GM19395 (cell line): ENCODE measurements around the gene JSRP1.

Experiments used
- ATAC-seq: cut with Tn5 transposase; IDR thresholded peaks from one replicate; pipeline ENCODE4 v1.9.1; 2021; ENCODE audit warnings: mild to moderate bottlenecking, moderate library complexity; ENCODE audit not compliant: unreplicated experiment

The JSRP1 gene, protein sequence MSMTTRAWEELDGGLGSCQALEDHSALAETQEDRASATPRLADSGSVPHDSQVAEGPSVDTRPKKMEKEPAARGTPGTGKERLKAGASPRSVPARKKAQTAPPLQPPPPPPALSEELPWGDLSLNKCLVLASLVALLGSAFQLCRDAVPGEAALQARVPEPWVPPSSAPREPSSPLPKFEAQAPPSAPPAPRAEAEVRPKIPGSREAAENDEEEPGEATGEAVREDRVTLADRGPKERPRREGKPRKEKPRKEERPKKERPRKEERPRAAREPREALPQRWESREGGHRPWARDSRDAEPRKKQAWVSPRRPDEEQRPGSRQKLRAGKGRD

DNA sequence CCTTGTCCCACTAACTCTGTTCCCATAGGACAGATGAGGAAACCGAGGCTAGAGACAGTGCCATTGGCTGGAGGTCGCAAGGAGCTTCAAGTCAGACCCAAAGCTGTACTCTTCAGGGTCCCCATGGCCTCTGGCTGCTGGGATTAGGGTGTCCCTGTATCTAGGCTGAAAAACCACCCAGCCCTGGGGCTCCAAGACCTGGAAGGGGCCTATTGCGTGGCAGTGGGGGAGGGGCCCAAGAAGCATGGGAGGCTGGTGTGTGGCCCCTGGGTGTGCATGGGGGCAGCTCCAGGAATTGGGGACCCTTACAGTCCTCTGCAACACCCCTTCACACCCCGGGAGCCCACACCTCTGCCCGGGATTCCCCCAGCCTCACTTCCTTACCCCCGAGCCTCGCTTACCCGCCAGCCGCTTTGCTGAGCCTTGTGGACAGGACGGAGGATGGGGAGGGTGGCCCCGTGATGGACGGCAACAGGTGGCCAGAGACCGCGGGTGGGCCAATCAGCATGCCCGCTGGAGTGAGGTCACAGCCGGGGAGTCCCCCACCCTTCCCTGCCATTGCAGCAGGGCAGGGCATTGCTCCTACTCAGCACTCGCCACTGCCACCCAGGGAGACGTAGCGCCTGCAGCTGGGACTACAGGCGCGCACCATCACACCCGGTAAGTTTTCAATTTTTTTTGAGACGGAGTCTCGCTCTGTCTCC, at the start of gene JSRP1:
Gene JSRP1, minus strand, starts transcription at position 436 of the 704 bp plus-strand sequence. CDS start 1,103 bp downstream, outside the sequence.
- ATAC-seq, result no peak

DNA sequence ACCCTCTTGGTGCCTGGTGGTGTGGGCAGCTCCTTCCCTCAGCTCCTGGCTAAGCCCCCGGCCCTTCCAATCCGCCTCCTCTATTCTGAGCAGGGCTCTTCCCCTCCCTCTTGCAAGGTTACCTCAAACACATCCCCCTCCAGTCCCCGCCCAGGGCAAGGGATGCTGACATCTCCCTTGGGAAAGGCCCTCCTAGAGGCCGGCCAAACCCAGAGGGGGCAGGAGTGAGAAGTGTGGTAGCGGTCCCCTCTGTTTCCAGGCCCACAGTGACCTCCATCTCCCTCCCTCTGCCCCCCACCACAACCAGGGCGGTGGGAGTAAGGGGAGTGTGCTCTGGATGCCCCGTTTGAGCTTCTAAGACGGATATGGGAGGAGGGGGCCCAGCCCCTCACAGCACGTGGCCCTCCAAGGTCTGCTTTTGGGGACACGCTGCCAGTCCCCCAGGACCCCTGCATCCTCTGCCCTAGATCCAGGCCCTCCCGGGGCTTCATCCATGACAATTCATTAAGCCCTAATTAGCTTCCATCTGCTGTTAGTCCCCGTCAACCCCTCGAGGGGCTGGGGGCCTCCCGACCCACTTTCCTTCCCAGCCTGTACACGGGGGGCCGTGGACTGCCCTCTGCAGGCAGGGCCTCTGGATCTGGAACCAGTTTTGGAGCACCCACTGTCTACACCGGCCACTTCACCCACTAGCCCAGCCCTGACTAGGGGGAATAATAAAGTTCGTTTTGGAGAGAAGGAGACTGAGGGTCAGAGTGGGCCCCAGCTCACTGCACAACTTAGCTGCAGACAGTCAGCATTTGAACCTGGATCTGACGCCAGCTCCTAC, 49.4 kb upstream of the JSRP1 start:
- ATAC-seq, result no peak

DNA sequence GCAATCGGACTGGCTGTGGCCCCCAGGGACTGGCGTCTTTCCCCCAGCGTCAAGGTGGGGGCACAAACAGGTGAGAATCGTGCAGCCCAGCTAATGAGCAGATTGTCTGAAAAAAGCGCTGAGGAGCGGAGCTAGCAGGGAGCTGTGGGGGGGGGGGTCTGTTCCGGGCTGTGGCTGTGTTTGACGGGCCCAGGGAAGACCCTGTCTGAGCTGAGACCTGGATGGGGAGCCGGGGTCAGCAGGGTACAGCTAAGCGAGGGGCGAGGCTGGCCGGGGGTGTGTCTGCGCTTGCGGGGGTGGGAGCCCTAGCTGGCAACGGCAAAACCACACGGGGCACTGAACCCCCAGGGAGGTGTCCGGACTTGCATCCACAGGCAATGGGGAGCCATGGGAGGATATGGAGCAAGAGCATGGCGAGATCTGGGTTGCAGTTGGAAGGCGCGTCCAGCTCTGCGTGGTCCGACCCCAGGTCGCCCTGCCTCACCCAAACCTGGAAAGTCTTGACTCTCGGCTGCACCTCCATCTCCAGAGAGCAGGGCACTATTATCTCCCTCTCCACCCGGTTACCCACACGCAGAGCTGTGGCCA, 47.1 kb upstream of the JSRP1 start:
- no peak for ATAC-seq

DNA sequence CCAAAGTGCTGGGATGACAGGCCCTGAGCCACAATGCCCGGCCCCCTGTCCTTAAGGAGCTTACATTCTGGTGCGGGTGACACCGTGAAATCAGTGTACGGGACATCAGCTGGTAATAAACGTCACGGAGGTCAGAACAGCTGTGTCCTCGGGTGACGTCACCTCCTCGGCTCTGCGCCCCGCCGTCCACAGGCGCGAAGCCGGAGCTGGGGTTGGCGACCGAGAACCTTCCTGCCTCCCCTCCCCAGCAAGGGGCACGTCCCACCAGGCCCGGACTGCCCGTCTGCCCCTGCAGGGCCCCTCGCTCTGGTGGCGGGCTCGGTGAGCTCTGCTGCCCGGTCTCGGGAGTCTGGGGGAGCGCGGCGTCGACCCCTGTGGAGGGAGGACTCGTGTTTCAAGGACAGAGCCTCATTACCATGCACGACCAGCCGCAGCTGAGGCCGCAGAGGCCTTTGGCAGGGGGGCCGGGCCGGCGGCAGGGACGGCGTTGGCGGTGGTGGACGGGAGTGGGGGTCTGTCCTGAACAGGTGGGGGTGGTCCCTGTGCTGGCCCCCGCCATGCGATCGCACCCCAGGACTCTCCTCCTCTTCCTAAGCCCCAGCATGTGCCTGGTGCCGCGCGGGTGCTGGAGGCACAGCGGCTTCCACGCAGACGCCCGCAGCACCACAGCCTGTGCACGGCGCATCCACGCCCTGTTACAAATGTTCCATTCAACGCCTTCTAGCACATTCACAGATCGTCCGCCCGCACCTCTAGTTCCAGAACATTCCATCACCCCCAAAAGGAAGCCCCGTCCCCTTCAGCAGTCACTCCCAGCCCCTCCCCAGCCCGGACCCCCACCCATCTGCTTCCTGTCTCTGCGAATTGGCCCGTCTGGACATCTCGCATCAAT, 46.3 kb upstream of the JSRP1 start:
- no peak for ATAC-seq

DNA sequence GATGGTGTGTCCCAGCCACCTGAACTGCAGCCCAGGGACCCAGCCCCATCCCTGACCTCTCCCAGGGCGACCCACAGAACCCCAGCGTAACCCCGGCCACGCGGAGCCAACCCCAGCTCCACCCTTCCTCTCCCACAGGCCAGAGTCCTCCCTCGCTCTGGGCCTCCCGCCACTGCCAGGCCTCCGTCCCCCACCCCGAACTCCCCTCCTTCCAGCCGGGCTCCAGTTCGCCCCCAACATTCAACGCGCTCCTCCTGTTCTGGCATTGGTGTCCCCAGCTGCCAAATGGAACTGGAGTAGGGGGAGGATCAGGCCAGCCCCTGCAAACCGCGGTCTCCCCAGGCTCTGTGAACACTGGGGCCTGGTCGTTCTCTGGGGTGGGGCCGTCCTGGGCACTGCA, 44.3 kb upstream of the JSRP1 start:
- no peak for ATAC-seq

DNA sequence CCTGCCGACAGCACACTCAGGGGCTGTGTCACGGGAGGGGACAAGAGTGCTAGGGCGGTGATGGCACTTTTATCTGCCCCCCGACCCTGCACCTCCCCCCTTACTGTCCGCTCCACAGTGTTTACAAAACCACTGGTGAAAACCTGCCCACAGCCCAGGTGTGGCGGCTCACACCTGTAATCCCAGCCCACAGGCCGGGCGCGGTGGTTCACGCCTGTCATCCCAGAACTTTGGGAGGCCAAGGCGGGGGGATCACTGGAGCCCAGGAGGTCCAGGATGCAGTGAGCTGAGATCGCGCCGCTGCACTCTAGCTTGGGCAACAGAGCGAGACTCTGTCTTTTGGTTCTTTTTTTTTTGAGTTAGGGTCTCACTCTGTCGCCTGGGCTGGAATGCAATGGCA, 39.9 kb upstream of the JSRP1 start:
- no peak for ATAC-seq

DNA sequence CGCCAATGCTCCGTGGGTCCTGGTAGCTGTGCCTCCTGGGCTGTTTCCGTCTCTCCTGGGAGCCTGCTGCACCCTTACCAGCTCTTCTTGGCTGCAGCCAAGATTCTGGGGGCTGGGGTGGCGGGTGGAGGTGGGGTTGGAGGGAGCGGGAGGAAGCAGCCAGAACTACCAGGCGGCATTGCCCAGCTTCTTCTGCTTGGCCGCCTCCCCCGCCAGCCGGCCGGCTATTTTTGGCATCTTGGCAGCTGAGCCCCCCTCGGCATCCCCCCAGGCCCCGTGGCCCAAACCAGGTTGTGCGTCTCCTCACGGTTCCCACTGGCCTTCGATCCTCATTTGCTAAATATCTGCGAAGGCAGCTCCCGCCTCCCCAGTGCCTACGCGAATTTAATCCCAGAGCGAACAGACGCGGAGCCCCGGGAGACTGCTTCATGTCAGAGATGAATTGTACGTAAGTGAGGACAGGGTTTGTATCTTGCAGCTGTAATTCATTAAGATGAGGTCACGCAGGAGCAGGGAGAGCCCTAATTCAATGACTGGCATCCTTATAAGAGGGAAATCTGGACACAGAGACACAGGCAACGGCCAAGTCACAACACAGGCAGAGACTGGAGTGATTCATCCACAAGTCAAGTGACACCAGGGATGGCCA, 38.6 kb upstream of the JSRP1 start:
- no peak for ATAC-seq

DNA sequence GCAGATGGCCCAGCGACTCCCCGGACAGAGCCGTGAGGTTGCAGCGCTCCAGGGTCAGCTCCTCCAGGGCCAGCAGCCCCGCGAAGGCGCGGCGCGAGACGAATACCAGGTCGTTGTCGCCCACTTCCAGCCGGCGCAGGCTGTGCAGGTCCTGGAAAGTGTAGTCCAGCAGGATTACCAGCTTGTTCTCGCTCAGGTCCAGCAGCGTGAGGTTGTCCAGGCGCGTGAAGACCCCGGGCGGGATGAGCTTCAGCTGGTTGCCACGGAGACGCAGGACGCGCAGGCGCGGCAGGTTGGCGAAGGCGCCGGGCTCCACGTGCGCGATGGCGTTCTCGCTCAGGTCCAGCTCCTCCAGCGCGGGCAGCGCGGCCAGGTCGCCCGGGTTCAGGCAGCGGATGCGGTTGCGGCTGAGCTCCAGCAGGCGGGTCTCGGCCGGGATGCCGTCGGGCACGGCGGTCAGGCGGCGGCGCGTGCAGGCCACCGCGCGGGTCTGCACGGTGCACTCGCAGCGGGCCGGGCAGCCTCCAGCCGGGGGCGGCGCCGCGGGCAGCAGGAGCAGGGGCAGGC, 35.1 kb upstream of the JSRP1 start:
- no peak for ATAC-seq

DNA sequence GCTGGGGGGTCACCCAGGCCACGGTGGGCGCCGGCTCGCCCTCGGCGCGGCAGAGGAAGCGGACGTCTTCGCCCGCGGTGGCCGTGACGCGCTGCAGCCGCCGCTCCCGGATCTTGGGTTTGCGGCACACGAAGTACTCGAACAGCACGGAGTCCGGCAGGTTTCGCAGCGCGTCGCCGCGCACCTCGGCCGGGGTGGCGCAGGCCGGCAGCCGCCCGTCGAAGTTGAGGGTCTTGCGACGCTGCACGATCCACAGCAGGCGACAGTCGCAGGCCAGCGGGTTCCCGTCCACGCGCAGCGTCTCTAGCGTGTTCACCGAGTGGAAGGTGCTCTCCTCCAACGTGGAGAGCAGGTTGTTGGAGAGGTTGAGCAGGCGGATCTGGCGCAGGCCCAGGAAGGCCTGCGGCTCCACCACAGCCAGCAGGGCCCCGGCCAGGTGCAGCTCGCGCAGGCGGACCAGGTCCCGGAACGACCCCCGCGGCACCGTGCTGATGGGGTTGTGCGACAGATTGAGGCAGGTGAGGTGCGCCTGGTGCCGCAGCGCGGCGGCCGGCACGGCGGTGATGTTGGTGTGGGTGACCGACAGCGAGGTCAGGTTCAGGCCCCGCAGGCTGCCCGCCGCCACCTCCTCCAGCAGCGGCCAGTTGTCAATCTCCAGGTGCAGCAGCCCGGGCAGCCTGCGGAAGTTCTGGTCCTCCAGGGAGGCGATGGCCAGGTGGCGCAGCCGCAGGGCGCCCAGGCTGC, 34.4 kb upstream of the JSRP1 start:
- no peak for ATAC-seq

DNA sequence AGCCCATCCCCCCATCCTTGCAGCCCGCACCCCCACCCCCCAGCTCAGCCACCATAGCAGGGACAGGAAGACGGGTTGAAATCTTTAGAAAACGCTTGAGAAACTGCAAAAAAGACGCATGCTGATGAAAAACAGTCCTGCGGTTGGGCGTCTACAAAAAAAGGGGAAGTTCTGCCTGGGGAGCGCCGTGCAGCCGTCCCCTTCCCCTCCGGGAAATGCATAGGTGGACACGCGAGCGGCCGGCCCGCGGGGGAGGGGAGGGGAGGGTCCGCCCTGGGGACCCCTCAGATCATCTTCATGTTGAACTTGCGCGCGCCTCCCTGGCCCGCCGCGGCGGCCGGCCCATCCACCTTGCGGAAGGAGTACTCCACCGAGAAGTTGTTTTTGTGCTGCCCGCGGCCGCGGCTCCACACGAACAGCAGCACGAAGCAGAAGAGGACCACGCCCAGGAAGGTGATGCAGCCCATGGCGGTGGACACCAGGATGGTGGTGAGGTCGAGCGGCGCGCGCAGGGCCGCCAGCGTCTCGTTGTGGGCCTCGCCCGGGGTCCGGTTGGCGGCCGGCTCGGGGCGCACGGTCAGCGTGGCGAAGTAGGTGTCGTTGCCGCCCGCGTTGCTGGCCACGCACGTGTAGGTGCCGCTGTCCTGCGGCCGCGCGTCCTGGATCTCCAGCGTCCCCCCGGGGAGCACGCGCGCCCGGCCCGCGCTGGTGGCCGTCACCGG, 33.7 kb upstream of the JSRP1 start:
- ATAC-seq, result no peak

DNA sequence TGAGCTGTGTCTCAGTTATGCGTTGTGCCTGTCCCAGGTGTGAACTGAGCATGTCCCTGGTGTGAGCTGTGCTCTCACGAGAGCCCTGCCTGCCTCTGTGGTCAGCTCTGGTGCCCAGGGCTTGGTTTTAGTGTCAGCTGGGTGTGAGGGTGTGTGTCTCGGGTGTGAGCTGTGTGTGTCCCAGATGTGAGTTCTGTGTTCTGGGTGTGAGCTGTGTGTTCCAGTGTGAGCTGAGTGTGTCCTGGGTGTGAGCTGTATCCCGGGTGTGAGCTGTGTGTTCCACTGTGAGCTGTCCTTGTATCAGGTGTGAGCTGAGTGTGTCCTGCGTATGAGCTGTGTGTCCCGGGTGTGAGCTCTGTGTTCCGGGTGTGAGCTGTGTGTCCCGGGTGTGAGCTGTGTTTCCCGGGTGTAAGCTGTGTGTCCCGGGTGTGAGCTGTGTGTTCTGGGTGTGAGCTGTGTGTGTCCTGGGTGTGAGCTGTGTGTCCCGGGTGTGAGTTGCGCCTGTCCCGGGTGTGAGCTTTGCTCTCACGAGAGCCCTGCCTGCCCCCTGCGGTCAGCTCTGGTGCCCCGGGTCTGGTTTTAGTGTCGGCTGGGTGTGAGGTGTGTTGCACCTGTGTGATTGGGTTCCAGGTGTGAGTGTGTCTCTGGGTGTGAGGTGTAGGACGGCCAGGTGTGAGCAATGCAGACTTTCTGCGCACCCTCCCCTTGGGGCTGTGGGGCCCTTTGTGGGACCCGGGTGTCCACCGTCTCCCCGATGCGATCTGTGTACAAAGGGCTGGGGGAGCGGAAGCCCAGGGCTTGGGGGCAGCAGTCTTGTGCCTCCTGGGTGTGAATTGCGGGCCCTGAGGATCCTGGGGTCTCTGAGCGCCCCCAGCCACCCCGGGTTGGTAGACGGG, 32.8 kb upstream of the JSRP1 start:
- no peak for ATAC-seq

DNA sequence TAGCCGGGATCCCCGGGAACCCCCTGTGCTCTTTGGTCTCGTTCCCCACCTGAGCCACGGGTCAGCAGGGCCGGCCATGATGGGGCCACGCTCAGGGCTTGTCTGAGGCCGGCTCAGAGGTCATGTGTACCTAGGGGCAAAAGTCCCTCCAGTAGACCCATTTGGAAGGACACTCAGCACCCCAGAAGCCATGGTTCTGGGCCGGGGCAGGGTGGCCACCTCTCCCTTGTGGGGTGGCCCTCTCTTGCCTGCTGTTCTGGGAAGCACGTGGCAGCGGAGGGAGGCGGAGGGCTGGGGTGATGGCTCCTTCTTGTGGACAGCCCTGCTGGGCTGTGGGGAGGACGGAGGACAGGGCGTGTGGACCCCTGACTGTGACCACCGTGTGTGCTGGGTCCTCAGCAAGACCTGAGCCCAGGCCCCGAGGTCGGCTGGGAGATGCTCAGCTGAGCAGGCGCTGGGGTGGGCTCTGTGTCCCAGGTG, 32.2 kb upstream of the JSRP1 start:
- no peak for ATAC-seq

DNA sequence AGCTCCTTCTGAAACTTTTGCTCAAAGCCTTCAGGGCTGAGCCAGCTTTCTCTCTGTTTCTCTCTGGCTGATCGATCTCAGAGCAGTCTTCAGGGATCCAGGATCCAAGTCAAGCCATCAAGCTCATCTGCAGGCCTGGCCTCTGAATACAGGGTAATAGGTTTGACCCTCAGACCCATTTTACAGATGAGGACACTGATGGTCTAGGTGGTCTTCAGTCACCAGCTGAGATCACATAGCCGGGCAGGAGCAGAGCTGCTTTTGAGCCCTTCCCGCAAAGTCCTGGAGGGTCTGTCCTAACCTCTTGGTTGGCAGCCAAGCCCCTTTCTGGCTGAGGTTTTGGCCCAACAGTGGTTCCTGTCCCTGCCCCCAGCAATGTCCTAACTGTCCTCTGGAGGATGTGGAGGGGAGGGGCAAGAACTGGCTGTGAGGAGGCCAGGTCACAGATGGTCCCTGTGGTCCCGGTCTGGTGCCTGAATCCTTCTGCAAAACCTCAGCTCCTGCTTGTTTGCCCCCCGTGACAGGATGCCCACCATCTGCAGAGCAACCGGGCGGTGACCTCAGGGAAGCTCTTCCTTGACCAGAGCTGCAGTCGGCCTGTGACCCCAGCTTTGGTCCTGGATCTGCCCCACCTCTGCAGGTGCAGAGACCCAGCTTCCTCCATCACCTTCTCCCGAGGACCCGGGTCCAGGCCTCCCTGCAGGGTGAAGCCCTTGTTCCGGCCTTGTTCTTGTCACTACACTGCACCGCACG, 31.5 kb upstream of the JSRP1 start:
- no peak for ATAC-seq

DNA sequence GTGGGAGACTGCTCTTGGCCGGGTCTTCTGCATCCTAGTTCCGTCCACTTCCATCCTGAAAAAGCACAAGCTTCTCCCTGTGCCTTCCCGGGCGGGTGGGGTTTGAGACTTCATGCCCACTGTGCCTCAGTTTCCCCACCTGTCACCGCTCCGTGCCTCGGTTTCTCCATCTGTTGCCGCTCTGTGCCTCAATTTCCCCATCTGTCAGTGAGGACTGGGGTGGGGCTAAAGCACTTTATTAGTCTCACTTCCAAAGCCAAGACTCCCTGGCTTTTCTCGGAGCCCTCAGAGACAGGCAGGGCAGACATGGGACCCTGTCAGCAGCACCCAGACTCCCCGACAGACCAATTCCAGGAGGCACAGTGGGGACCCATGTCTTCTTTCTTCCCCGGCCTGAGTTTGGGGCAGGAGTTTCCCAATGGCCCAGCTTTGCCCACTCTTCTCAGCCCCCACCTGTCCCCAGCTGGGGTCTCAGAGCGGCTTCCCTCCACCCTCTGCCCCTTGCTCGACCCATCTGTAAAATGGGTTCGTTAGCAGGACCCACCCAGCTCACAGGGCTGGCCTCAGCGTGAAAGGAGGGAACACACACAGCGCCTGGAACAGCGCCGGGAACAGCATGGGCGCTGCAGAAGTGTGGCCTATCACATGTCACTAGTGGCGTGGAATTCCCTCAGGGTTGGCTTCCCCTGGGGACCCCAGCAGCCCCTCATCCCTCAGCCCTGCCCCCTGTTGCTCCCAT, 30.4 kb upstream of the JSRP1 start:
- no peak for ATAC-seq

DNA sequence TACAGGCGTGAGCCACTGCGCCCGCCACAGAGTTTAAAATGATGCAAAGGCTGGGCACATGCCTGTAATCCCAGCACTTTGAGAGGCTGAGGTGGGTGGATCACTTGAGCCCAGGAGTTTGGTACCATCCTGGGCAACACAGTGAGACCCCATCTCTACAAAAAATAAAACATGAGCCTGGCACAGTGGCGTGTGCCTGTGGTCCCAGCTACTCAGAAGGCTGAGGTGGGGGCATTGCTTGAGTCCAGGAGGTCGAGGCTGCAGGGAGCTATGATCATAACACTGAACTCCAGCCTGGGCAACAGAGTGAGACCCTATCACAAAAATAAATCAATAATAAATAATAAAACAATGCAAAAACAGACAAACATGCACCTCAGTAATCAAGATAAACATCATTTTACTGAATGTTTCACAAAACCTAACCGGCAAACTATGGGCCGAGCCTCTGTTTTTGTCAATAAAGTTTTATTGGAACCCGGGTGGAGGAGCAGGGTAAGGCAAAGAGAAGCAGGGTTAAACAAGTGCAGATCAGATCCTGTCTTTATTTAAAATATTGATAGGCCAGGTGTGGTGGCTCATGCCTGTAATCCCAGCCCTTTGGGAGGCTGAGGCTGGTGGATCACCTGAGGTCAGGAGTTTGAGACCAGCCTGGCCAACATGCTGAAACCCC, 27.8 kb upstream of the JSRP1 start:
- no peak for ATAC-seq
